Iris pigment epithelial cell (primary cell): Measurements from ENCODE around the gene FBXO34.
A peak's percentile ranks its signal among the peaks of the same experiment; 100 is the strongest.

ENCODE experiments used
- DNase-seq: peaks from one replicate; pipeline ENCODE4 v3.0.0-alpha.2; 2011; ENCODE audit warnings: low read depth

FBXO34 gene, protein sequence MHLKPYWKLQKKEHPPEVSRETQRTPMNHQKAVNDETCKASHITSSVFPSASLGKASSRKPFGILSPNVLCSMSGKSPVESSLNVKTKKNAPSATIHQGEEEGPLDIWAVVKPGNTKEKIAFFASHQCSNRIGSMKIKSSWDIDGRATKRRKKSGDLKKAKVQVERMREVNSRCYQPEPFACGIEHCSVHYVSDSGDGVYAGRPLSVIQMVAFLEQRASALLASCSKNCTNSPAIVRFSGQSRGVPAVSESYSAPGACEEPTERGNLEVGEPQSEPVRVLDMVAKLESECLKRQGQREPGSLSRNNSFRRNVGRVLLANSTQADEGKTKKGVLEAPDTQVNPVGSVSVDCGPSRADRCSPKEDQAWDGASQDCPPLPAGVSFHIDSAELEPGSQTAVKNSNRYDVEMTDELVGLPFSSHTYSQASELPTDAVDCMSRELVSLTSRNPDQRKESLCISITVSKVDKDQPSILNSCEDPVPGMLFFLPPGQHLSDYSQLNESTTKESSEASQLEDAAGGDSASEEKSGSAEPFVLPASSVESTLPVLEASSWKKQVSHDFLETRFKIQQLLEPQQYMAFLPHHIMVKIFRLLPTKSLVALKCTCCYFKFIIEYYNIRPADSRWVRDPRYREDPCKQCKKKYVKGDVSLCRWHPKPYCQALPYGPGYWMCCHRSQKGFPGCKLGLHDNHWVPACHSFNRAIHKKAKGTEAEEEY

DNA sequence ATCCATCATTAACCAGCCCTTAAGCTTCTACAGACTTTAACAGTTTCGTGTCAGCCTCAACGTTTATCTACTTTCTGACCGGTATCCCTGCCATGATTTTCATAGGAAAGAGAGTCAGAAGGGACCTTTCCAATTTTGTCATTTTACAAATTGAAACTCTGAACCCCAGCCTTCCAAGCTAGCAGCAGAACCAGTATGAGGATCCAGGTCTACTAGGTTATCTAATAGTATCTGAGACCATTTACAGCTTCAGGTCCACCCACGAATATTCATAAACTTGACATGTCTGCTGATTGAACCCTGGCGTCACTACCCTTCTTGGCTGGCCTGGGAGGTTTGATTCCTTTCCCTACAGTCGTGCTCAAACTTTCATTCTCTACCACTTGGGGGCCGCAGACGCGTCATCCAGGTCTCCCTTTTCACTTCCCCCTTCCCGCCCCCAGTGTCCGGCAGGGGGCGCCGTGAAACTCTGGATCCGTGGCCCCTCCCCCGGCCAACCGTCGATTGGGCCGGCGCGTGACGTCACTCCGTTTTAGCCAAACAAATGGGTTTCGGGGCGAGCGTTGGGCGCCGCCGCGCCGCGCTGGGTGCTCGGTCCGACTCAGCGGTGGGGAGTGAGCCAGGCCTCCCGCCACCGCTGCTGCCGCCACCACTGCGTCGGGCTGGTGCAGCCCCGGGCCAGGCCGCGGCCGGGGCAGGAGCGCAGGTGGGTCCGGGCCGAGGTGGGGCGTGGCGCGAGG, at the start of gene FBXO34:
FBXO34 (plus strand) TSS at position 590 of the 740 bp plus-strand sequence. CDS start 78,970 bp downstream, outside the sequence.
- peak; percentile 95 for DNase-seq

DNA sequence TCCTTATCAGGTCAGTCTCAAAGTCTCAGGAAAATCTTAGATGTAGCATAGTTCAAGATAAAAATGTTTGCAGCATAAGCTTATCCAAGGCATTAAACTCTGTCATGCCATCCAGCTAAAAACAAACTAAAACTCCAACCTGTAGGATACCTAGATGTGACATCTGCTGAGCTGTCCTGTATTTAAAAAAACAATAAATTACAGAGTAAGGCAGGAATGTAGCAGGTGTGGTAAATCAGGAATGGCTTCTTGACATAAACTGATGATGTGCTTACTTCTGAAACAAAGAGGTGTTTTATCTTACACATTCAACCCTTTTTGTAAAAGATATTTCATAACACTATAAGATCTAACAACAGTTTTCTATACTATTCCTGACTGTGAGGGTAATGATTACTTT, 49.3 kb upstream of the FBXO34 start:
- no peak for DNase-seq

DNA sequence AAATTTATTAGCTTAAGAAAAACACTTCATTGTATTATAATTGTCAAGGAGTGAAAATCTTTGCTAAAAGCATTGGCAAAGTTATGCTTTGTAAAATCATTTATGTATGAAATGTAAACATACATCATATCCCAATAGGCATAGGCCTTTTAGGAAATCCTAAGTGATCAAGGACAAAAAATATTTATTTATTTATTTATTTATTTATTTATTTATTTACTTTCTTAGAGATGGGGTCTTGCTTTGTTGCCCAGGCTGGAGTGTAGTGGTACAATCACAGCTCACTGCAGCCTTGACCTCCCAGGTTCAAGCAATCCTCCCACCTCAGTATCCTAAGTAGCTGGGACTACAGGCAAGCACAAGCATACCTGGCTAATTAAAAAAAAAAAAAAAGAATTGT, 47.9 kb upstream of the FBXO34 start:
- no peak for DNase-seq

DNA sequence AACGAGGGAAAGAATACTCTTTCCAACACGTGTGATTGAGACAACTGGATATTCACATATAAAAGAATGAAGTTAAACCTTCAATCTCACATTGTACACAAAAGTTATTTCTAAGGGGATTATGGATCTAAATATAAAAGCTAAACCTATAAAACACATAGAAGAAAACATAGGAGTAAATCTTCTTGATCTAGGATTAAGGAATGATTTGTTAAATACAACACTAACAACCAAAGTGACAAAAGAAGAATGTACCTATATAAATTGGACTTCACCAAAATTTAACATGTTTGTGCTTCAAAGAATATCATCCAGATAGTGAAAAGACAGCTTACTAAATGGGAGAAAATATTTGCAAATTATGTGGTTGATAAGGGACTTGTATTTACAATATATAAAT, 43.0 kb upstream of the FBXO34 start:
- DNase-seq = no peak

DNA sequence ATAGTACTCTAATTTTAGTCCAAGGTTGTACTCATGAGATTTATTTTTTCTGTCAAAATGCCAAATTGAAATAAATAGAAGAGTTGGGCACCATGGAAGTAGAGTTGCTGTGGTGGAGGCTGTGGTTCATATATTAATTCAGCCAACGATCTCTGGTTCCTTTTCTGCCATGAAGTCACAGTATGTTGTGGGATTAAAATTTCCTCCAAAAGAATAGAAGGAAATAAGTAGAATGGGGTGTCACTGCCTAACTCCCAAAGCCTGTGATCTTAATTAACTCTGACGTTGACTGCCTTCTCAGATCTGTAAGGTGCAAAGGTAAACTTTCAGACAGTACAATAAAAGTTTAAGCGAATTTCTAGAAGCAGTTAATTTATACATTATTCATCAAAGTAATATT, 37.6 kb upstream of the FBXO34 start:
- DNase-seq = no peak

DNA sequence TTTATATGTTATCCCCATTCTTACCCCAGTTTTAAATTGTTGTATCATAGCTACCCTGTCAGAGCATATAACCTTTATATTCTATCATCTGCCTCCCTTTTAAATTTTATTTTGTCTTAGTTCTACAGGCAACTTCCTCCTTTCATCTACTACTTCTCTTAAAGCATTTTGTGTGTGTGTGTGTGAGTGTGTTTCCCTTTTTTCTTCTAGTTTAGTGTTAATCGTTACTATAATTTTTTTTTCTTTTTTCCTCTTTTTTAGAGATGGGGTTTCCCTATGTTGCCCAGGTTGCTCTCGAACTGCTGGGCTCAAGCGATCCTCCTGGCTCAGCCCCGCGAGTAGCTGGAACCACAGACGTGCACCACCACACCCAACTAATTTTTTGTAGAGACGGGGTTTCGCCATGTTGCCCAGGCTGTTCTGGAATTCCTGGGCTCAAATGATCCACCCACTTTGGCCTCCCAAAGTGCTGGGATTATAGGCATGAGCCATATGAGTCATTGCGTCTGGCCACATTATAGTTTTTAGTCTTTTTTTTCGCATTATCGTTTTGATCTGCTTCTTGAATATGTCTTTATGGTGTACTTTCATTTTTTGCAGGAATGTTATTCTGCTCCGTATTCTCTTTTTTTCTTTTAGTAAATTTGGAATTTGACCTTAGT, 33.1 kb upstream of the FBXO34 start:
- no peak for DNase-seq

DNA sequence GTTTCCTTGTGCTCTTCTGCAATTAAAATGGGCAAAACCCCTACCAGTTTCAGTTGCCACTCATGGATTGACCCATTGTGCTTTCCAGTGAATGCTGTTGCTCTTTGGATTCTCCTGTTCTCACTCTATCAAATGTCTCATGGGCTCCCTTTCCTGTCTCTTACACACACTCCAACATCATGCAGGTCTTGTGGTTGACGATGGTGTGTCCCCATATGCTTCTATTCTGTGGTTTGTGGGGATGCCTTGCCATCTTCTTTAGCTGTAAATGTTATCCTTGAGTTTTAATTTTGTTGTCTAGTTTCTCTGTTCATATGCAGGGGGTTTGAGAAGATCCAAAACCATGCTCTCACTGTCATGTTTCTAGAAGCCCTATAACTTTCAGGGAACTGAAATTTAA, 31.9 kb upstream of the FBXO34 start:
- no peak for DNase-seq

DNA sequence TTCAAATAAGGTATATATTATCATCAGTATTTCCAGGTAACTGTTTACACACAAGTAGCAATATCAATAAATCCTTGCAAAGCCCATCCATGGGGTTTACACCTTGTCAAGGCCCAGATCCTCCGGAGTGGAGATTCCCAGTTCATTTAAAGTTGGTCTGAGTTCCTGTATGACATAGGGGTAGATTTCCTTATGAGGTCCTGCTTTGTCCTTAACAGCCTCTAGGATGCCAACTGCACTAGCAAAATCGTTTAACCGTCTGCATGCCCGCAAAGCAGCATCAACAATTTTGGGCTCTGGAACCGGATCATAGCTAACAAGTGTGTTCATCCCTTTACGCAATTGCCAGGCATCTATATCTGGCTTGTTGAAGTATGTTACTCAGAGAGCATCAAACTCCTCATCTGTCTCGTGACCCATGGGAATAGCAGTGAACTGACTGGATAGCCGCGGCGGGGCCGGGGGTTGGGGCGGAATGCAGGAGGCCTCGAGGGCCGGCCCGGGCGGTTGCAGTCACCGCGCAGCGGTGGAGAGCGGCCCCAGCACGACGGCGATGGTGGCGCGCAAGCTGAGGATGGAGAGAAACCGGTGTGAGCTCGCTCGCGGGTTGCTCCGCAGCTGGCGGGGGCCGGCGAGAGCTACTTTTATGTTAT, 30.6 kb upstream of the FBXO34 start:
- DNase-seq = peak; percentile 68

DNA sequence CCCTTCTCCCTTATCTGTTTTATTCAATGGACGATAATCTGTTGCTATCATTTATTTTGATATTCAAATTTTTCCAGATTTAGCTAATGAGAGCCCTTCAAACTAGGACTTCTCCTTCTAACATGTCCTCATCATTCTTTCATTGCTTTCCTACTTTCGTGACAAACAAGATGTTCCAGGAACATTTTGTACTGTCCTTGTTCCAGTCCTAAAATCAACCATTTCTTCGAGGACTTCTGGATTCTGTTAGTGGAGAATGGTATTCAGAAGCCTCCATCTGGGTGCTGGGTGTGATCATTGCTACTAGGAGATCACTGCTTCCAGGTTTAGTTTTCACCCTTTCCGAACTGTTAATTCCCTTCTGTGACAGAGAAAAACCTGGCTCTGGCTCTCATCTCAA, 29.5 kb upstream of the FBXO34 start:
- no peak for DNase-seq

DNA sequence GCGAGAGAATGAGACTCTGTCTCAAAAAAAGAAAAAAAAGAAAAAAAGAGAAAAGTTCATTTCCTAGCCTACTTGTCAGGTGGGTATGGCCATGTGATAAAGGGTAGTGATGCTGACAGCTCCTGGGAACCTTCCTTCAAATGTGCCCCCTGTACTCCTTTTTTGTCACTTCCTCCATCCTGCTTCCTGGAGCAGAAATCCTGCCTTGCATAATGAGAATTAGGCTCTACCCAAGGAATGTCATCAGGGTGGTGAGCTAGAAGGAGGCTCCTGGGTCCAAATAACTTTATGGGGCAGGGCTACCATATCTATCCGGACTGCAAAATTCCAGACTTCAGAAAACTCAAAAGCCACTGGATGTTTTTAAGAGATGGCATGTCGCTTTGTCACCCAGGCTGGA, 27.8 kb upstream of the FBXO34 start:
- no peak for DNase-seq

DNA sequence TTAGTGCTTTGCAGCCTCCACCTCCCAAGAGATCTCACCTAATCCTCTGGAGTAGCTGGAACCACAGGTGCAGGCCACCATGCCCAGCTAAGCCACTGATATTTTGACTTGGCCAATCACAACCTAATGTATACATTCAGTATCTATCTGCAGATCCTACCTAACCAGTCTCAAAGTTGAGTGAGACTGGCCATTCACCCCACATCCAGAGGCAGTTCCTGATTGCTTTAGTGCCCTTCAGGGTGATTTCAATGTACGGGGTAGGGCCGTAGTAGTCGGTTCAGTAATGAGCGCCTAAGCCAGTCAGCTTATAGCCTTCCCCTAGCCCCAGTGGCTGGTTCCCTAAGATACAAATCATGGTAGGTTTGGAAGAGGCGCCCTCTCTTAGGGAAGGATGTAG, 27.4 kb upstream of the FBXO34 start:
- DNase-seq = no peak

DNA sequence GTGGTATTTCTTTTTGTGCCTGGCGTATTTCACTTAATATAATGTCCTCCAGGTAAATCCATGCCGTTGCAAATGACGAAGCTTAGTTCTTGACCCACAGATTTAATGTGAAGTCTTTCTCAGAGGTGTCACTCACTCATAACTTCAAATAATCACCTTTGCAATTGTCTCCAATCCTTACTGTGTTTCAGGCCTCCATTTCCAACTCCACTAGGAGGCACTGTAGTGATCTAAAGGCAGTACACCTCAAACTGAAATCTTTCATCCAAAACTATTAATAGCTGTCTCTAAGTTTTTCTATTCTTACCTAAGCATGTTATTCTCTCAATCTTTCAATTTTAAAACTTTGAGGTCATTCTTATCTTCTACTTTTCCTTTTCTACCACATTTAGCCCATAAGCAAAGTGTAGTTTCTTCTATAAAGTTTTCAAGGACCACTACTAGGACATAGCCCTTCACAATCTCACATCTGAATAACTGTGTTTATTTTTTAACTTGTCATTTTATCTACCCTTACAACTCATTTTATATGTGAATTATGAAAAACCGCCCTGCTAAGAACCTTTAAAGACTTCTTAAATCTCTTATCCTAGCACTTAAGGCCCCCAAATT, 25.5 kb upstream of the FBXO34 start:
- peak; percentile 47 for DNase-seq

DNA sequence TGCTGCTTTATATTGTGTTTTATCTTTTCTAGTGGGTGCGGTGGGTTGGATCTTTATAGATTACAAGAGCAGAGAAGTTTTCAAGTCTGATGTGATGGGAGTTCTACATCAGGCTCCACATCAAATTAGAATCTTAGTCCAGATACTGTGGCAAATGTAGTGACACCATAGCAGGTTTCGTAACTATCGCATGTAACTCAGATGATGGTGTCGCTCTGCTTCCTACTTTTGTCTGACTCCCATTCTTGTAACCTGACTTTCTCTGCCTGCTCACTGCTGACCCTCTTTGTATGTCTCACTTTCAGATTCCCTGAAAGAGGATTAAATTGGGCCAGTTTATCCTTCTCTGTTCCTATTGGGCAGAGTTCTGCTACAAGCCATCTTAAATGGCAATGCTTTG, 22.8 kb upstream of the FBXO34 start:
- DNase-seq = no peak

DNA sequence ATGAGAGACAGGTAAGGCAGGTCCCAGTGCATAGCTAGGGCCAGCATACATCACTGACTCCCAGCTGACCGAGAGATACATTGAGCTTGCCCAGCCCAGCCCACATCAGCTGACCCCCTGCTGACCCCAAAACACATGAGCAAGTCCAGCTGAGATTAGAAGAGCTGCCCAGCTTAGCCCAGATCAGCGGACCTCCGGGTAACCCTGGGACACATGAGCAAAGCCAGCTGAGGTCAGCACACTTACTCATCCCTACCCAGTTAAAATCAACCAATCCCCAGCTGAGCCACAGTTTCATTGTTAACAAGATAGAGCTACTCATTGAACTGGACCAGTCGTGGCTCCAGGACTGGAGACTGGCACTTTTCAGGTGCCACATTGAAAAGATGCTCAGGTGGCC, 21.8 kb upstream of the FBXO34 start:
- DNase-seq = peak; percentile 80

DNA sequence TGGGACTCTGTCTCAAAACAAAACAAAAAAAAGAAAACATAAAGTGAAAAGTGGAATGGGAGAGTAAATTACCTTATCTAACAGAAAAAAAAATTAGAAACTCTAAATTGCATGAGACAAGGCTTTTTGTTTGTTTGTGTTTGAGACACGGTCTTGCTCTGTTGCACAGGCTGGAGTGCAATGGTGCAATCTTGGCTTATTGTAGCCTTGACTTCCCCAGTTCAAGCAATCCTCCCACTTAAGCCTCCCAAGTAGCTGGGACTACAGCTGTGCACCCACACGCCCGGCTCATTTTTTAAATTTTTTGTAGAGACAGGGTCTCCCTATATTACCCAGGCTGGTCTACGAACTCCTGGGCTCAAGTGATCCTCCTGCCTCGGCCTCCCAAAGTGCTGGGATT, 17.9 kb upstream of the FBXO34 start:
- DNase-seq = no peak

DNA sequence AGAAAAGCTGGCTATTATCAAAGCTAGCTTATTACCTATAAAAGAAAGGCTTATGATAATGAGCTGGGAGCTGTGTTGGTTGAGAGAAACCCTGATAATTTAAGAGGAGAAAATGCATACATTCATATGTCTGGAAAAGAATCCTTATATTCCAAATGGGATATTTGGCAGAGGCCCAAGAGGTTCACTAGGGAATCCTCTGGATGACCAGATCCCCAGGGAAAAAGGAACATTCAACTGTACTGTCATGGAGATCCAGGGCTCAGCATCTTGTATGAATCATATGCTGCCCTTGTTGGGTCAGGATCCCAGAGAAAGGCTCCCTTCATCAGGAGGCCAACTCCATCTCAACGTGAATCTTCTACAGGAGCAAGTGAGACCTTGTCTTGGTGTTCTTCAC, 16.6 kb upstream of the FBXO34 start:
- DNase-seq = no peak

DNA sequence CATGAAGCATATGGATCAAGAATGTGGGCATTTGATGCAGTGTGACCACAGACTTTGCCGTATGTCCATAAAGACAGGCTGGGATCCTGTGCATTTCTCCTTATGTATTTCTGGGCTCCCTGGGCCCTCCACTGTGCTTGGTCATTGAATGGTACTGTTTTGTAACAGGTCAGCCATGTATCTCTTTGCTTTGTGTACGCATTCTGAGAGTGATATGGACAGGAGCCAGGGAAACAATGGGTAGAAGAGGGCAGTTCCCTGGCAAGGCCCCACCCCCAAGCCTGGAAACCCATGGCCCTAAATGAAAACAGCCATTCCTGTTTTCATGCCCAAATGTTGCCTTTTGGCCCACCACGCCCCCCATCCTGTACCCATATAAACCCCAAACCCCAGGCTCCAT, 15.2 kb upstream of the FBXO34 start:
- DNase-seq = no peak

DNA sequence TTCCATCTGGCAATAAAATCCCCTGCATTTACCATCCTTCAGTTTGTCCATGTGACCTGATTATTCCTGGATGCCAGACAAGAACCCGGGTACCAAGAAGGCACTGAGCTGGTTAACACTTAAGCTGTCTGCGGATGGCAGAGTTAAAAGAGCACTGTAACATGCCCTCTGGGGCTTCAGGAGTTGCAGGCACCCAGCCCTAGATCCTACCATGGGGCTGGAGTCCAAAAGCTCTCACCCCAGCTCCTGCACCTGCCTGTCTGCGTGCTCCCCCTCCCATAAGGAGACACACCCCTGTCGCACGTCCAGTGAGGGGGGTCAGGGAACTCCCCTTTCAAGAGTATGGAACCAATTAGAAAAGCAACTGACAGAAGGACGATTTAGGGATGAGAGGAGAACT, 14.6 kb upstream of the FBXO34 start:
- no peak for DNase-seq

DNA sequence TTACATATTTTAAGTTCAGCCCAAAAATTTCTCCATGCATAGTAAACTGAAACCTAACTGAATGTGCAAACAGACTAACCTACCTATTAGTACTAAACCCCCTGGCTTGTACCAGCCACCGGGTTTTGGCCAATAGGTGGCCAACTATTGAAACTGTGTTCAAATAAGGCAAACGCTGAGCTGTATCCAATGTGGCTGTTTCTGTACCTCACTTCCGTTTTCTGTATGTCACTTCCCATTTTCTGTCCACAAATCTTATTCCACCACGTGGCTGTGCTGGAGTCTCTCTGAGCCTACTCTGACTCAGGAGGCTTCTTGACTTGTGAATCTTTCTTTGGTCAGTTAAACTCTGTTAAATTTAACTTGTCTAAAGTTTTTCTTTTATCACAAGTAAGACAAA, 6.0 kb upstream of the FBXO34 start:
- no peak for DNase-seq

DNA sequence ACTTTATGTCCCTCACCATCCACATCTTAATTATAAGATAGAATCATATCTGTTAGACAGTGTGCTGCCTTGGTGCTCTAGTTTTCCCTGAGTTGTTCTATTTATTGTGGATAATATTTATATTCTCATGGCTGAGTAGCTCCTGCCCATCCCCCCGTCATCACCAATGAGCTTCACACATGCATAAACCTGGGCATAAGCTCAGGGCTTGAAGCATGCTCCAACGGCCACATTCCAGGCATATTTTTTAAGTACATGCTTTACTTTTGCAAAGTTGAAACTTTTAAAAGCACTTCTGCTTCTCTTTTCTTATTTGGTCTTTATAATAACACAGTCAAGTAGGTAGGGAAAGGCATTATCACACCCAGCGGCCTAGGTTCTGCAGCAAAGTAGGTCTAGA, 3.4 kb upstream of the FBXO34 start:
- peak; percentile 58 for DNase-seq

DNA sequence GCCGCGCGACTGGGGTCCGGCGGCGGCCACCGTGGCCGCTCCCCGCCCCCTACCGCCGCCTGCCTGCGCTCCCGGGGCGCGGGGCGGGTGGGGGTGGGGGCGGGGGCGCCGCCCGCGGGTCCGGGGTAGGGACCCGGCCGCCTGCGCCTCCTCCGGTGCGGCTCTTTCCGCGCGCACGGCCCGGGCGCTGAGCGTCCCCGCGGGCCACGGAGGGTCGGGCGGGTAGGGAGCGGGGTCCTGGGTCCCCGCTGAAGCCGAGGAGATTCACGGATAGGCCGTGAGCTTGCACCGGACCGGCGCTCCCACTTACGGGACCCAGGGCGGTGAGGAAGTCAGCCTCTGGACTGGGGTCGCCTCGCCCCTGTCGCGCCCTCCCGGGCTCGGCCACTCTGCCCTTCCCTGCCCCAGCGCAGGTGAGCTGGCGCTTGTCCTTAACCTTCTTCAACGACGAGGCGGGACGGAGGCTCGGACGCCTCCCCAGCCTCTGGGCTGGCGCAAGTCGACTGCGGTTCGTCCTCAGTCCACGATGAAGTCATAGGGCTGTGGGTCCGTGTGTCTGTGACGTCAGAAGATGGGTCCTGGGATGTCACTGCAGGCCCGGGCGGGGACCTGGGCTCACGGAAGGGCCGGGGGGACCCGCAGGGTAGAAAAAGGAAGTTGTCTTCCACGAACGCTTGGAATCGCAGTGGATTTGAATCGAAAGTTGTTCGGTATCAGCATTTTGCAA, 514 bp downstream of the FBXO34 start:
- DNase-seq = peak; percentile 79
